MM.1S (cell line): ENCODE measurements around the gene TTC17.

Experiments used
- DNase-seq: peaks from one replicate; pipeline ENCODE4 v3.0.0-alpha.2; 2015
- H2AFZ ChIP-seq: fragments of 300-600 bp; sonication (generic); 2 replicates; pipeline ENCODE4 v1.6.0; 2016; ENCODE audit warnings: antibody characterized with exemption, low read length
- H3F3A ChIP-seq: fragments of 300-600 bp; sonication (generic); 2 replicates; pipeline ENCODE4 v1.6.1; 2016; ENCODE audit warnings: mild to moderate bottlenecking, antibody characterized with exemption, low read length, moderate library complexity, mixed read lengths; ENCODE audit not compliant: insufficient read depth
- H3K27ac ChIP-seq: fragments of 300-600 bp; sonication (generic); 2 replicates; pipeline ENCODE4 v1.5.1; 2016; ENCODE audit warnings: mild to moderate bottlenecking, low read length
- H3K27me3 ChIP-seq: fragments of 300-600 bp; sonication (generic); replicated peaks from 2 replicates; pipeline ENCODE4 v1.6.0; 2016; ENCODE audit warnings: low read length; ENCODE audit not compliant: insufficient read depth
- H3K36me3 ChIP-seq: fragments of 300-600 bp; sonication (generic); replicated peaks from 2 replicates; pipeline ENCODE4 v1.6.1; 2016; ENCODE audit warnings: mild to moderate bottlenecking, low read length, mixed read lengths; ENCODE audit not compliant: insufficient read depth
- H3K4me1 ChIP-seq: fragments of 300-600 bp; sonication (generic); 2 replicates; pipeline ENCODE4 v1.6.1; 2016; ENCODE audit warnings: low read length, mixed read lengths
- H3K4me2 ChIP-seq: fragments of 300-600 bp; sonication (generic); 2 replicates; pipeline ENCODE4 v1.6.0; 2016; ENCODE audit warnings: low read depth, low read length
- H3K4me3 ChIP-seq: fragments of 300-600 bp; sonication (generic); 2 replicates; pipeline ENCODE4 v1.5.1; 2016; ENCODE audit warnings: low read length, mixed read lengths
- H3K79me2 ChIP-seq: fragments of 300-600 bp; sonication (generic); 2 replicates; pipeline ENCODE4 v1.6.1; 2016; ENCODE audit warnings: mixed run types, low read length, mixed read lengths
- H3K9ac ChIP-seq: fragments of 300-600 bp; sonication (generic); 2 replicates; pipeline ENCODE4 v1.6.1; 2016; ENCODE audit warnings: low read length, mixed read lengths
- H3K9me2 ChIP-seq: fragments of 300-600 bp; sonication (generic); replicated peaks from 2 replicates; pipeline ENCODE4 v1.6.1; 2016; ENCODE audit warnings: mild to moderate bottlenecking, low read length, mixed read lengths; ENCODE audit not compliant: insufficient read depth
- H3K9me3 ChIP-seq: fragments of 300-600 bp; sonication (generic); replicated peaks from 2 replicates; pipeline ENCODE4 v1.6.1; 2016; ENCODE audit warnings: mild to moderate bottlenecking, low read length, mixed read lengths; ENCODE audit not compliant: insufficient read depth
- H4K20me1 ChIP-seq: fragments of 300-600 bp; sonication (generic); 2 replicates; pipeline ENCODE4 v1.6.1; 2016; ENCODE audit warnings: mild to moderate bottlenecking, low read length, moderate library complexity, mixed read lengths; ENCODE audit not compliant: insufficient read depth
- EZH2 ChIP-seq: fragments of 300-600 bp; sonication (generic); optimal IDR thresholded peaks from 2 replicates; pipeline ENCODE3; 2017; ENCODE audit warnings: low read depth, mild to moderate bottlenecking, antibody characterized with exemption, low read length, mixed read lengths
- EZH2phosphoT487 ChIP-seq: fragments of 300-600 bp; sonication (generic); IDR thresholded peaks from 2 replicates; pipeline ENCODE4 v1.6.1; 2018; ENCODE audit warnings: antibody characterized with exemption, low read length
- TF ChIP-seq, protein P1 (sequence below): fragments of 300-600 bp; sonication (generic); IDR thresholded peaks from 2 replicates; pipeline ENCODE4 v1.5.1; 2016; ENCODE audit warnings: antibody characterized with exemption, low read length, mixed read lengths

TTC17 gene

DNA sequence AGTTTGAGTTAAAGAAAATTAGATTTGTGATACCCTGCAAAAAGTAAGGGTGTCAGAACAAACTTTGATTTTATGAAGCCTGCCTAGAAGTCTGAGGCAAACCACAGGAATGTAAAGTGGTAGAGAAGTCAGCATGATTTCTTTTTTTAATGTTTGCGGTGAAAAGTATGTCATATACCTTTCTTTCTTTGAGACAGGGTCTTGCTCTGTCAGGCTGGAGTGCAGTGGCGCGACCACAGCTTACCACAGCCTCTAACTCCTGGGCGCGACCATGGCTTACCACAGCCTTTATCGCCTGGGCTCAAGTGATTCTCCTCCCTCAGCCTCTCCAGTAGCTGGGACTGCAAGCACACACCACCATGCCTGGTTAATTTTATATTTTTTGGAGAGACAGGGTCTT lies 42.3 kb upstream of the TTC17 start:
- no peak for TF ChIP-seq EZH2
- TF ChIP-seq, protein P1, sequence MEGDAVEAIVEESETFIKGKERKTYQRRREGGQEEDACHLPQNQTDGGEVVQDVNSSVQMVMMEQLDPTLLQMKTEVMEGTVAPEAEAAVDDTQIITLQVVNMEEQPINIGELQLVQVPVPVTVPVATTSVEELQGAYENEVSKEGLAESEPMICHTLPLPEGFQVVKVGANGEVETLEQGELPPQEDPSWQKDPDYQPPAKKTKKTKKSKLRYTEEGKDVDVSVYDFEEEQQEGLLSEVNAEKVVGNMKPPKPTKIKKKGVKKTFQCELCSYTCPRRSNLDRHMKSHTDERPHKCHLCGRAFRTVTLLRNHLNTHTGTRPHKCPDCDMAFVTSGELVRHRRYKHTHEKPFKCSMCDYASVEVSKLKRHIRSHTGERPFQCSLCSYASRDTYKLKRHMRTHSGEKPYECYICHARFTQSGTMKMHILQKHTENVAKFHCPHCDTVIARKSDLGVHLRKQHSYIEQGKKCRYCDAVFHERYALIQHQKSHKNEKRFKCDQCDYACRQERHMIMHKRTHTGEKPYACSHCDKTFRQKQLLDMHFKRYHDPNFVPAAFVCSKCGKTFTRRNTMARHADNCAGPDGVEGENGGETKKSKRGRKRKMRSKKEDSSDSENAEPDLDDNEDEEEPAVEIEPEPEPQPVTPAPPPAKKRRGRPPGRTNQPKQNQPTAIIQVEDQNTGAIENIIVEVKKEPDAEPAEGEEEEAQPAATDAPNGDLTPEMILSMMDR: no peak
- no peak for TF ChIP-seq EZH2phosphoT487
- Histone ChIP-seq H3K9ac (no peak overlapping the region), H4K20me1 (peaks cover 39% of the 10 kb centered on the region; the same call in 1 of the 2 replicates), H3K4me3 (no peak overlapping the region), H3K27me3 (no peaks in the 10 kb centered on the region), H2AFZ (no peak overlapping the region), H3K9me2 (no peaks in the 10 kb centered on the region), H3K36me3 (no peaks in the 10 kb centered on the region; the same call in 1 of the 2 replicates), H3K4me1 (peaks cover 33% of the 10 kb centered on the region), H3K79me2 (peaks cover 91% of the 10 kb centered on the region), H3K9me3 (no peaks in the 10 kb centered on the region), H3K4me2 (peak overlapping the region; percentile 23; the same call in 1 of the 2 replicates), H3K27ac (no peak overlapping the region), H3F3A (peaks cover 20% of the 10 kb centered on the region)
- peak; percentile 76 for DNase-seq

DNA sequence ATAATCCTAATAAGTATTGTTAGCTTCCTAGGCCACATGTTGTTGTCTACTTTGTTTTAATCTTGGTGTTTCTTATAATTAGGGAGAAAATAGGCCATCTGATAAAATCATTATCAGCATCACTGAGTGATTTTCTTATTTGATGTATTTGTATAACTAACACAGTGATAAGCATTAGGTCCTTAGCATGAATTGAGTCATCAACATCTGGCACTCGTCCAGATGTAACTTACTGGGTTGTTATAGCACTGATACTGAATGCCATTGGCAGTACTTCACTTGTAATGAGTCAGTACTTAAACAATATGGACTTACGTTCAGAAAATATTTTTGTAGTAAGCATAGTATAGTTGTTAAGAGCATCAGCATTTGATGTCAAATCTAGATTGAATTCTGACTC lies 30.7 kb upstream of the TTC17 start:
- Histone ChIP-seq H3K4me1 (no peaks in the 10 kb centered on the region), H2AFZ (no peak overlapping the region), H3K4me3 (no peak overlapping the region), H3K9ac (no peak overlapping the region), H3K9me3 (no peaks in the 10 kb centered on the region), H3K4me2 (no peak overlapping the region), H3K9me2 (no peaks in the 10 kb centered on the region), H4K20me1 (no peaks in the 10 kb centered on the region), H3K79me2 (peaks cover 7% of the 10 kb centered on the region), H3K36me3 (peaks cover 59% of the 10 kb centered on the region; the same call in 1 of the 2 replicates), H3K27ac (no peak overlapping the region), H3F3A (no peaks in the 10 kb centered on the region), H3K27me3 (no peaks in the 10 kb centered on the region)
- DNase-seq: no peak
- TF ChIP-seq, protein P1: no peak
- TF ChIP-seq EZH2phosphoT487 (no peak), EZH2 (no peak)

DNA sequence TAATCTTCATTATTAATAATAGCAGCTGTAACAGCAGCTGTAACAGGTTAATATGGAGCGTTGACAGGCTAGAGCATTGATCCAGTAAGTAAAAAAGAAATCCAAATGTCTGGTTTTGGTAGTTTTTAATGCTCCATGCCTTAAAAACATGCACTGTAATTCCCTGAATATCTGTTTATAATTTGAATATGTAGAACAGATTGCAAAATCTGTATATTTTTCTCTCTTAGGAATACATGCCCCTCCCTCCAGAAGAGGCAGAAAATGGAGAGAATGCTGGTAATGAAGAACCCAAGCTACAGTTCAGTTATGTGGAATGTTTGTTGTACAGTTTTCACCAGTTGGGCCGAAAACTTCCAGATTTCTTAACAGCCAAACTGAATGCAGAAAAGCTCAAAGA lies 30.2 kb upstream of the TTC17 start:
- H3K27ac ChIP-seq: no peak overlapping the region
- H3K27me3 ChIP-seq: no peaks in the 10 kb centered on the region
- H3K9me3 ChIP-seq: no peaks in the 10 kb centered on the region
- H3K79me2 ChIP-seq: peaks cover 7% of the 10 kb centered on the region
- H3K36me3 ChIP-seq: peaks cover 55% of the 10 kb centered on the region; the same call in 1 of the 2 replicates
- no peak overlapping the region for H2AFZ ChIP-seq
- no peaks in the 10 kb centered on the region for H3F3A ChIP-seq
- H3K9ac ChIP-seq: no peak overlapping the region
- no peak overlapping the region for H3K4me2 ChIP-seq
- TF ChIP-seq, protein P1: no peak
- no peak for TF ChIP-seq EZH2
- no peak for TF ChIP-seq EZH2phosphoT487
- no peak for DNase-seq
- no peaks in the 10 kb centered on the region for H3K9me2 ChIP-seq
- H3K4me3 ChIP-seq: no peak overlapping the region
- H3K4me1 ChIP-seq: no peaks in the 10 kb centered on the region
- no peaks in the 10 kb centered on the region for H4K20me1 ChIP-seq
